ENCODE measurements around the gene OARD1.

The OARD1 gene

DNA sequence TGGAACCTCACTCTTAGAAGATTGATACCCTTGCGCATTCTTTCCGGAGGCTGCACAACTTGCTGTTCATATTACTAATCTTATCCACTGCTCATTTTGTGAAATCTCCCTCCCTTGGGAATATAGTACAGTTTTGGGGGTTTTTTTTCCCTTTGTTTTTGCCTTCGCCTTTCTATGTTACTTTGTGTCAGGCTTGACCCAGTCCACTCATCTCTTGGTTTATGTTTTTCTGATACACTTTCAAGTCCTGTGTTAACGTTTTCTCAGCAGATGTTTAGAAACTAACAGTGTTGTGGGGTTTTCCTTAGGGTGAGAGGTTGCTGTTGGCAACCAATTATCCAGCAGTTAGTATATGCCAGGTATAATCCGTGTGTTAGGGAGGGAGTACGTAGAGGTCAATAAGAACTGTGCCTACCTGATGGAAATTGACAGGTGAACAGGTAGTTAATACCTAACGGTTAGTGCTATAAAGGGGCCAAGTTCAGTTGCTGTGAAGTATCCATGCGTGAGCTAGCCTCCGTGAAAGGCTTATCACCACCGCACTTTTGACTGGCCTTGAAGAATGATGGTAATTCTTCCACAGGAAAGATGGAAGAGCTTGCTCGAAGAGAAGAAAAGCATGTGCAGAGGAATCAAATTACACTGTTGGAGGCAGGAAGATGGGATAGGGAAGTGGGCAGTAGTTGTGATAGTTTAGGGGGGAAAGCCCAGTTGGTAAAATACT, 2.0 kb upstream of the OARD1 start:
- no peak for FAIRE-seq

DNA sequence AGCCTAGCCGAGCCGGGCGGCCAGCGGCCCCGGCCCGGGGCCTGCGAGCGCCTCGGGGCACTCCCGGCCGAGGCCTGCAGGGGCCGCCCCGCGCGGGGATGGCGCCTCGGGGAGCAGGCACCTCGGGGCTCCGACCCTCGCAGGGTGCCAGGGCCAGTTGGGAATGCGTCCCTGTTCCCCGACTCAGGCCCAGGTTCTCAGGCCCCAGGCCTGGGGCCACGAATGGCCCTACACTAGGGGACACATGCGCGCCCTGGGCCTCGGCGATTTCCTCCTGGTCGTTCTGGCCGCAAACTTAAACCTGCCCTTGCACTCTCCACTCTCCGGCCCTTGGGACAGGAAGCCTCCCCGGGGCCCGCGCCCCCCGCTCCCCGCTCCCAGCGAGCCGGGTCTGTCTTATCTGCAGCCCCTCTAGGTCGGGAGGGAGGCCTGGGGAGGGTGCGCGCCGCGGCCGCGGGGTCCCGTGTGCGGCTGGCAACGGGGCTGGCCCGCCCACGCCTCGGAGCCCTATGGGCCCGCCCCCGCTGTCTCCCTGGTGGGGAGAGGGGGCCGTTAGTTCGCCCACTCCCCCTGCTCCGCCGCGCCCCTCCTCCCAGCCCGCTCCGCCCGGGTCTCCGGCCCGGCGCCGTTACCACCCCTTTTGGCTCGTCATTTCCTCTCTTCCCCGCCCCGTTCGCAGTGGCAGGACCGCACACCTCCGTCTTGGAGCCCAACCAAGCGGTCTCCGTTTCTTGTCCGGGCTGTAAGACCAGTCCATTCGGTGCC, 1.2 kb upstream of the OARD1 start:
- no peak for FAIRE-seq

GRCh38 chr6:41072836-41073202, 663 bp upstream of the OARD1 start, which contains the start of gene NFYA:
NFYA (plus strand) TSS chr6:41072974; CDS start chr6:41079090, 6,116 bp downstream.
- FAIRE-seq, result no peak

- peak; percentile 9 for FAIRE-seq
Measured at GRCh38 chr6:41071501-41071922, 644 bp downstream of the OARD1 start.

GRCh38 chr6:41066867-41067304, 5.3 kb downstream of the OARD1 start:
- peak; percentile 94 for FAIRE-seq

DNA sequence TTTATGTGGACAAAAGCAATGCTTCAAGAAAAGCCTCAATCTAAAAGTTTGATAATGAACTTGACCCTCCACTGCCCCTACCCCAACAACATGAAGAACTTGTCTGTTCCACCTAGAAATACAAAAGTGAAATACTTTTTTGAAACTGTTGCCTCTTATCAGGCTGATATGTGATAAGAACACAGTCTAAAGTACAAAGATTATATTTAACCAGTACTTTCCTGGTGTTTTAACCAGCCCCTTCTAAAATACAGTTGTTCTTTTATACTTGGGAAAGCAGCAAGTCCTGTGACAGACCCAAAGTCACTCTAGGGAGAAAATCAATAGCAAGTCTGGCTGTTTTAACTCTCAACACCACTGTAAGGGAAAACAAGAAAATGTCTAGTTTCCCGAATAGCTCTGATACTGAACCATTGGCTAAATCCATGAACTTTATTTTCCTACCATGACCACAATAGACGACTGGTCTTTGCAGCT, 6.6 kb downstream of the OARD1 start:
- no peak for FAIRE-seq

DNA sequence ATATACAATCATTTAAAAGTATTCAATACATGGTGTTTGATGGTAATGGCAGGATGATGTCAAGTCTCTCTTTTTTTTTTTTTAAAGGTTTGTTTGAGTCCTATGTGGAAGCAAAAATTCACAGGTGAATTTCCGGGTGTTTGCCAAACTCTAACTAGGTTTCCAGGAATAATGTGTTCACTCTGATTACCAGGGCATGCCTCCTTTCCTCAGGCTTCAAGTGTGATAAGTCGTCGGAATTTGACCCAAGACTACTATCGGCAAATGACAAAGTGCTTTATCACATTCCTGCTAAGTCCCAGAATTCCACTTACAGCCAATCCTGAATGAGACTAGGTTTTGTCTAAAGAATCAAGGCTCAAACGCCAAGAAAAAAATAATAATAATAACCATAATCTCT, 7.3 kb downstream of the OARD1 start:
- no peak for FAIRE-seq

- no peak for FAIRE-seq
Measured at GRCh38 chr6:41063884-41064285, 8.3 kb downstream of the OARD1 start.

DNA sequence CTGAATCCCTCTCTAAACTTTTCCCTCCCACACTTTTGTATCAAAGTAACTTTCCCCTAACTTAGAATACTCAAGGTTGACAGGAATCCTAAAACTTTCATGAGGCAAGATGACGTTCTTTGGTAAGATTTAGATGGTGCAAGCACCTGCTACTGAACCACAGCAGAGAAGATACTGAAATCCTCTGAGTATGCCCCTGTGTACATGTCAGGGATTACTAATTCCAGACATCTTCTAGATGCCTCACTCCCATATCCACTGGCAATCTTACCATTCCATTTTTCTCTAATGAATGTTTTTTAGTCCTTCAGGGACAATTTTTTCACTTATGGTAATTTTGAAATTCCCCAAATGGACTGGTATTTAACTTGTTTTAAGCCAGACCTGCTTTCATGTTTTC, 10.1 kb downstream of the OARD1 start:
- FAIRE-seq, result no peak

DNA sequence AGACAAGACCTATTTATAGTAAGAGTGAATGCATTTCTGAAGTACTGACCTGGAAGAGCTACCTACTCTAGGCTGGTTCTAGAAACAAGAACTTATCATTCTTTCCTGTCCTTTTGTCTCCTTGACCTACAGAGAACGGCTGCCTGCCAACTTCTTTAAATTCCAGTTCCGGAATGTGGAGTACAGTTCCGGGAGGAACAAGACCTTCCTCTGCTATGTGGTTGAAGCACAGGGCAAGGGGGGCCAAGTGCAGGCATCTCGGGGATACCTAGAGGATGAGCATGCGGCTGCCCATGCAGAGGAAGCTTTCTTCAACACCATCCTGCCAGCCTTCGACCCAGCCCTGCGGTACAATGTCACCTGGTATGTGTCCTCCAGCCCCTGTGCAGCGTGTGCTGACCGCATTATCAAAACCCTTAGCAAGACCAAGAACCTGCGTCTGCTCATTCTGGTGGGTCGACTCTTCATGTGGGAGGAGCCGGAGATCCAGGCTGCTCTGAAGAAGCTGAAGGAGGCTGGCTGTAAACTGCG, 10.9 kb downstream of the OARD1 start:
- FAIRE-seq, result no peak

DNA sequence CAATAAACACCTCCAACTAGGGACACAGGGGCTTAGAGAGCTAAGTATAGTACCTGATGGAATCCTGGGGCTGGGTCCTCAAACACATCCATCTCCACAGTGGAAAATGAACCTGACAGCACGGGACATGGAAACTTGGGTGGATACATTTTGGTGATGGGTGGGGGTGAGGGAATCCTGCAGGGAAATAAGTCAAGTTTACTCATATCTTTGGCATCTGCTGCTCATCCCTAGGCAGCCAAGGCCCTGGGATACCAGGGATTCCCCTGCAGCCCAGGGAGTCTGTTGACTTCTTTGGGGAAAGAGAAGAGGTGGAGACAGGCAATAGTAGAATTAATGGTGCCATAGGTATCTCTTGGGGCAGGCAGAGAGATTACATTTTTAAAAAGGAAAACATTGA, 12.6 kb downstream of the OARD1 start:
- no peak for FAIRE-seq

- no peak for FAIRE-seq
Measured at GRCh38 chr6:41058783-41059181, 13.4 kb downstream of the OARD1 start.

- no peak for FAIRE-seq
Measured at GRCh38 chr6:41056768-41057490, 15.2 kb downstream of the OARD1 start.

DNA sequence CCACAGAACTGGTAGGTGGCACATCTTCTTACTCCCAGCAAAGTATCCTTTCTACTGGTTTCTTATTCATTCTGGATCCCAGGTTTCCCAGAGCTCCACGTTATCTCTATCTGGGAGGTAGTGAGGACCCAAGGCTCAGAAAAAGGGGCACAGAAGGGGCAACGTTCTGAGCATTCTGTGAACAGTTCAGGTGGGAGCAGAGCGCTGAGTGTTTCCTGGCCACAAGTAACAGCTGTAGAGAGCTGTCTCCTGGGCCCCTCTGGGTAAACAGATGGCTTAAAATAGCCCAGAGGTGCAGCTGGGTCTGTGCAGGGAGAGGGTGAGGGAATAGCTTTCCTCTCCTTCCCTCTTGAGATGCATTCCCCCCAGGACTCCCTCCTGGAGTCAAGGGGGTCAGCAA, 17.0 kb downstream of the OARD1 start:
- peak; percentile 33 for FAIRE-seq

DNA sequence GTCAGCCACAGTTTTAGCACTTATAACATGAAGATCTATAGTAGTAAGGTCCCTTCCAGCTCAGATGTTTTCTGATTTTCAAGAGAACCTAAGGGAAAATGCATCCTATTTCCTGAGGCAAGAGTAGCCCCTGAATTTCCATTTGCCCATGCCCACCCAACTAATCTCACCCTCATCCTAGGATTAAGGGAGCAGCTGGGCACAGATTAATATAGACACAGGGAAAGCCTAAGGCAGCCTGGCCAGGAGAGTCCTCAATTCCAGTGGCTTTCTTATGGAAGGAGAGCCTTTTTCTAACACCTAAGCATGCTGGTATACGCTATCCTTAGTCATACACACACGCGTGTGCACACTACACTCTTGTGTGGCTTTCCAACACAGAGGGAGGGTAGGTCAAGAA, 17.6 kb downstream of the OARD1 start:
- no peak for FAIRE-seq

DNA sequence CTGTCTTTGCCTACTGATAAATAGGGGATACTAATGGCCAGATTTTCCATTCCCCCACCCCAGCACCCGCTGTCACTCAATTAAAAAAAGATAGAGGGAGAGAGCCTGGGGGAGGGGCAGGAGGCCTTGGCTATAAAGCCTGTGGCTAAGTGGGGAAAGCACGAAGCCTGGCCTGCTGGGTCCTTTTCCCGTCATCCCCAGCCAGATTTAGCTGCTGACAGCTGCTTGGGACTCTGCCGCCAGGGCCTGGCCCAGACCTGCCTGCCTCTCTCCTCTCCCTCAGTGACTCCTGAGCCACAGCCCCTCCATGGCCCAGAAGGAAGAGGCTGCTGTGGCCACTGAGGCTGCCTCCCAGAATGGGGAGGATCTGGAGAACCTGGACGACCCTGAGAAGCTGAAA, 19.1 kb downstream of the OARD1 start, which contains the start of gene APOBEC2:
Gene APOBEC2, plus strand, starts transcription at position 162 of the 400 bp plus-strand sequence. Its CDS starts 146 bp downstream, at position 308.
- FAIRE-seq, result no peak

- FAIRE-seq, result no peak
Measured at GRCh38 chr6:41051873-41052272, 20.3 kb downstream of the OARD1 start.

DNA sequence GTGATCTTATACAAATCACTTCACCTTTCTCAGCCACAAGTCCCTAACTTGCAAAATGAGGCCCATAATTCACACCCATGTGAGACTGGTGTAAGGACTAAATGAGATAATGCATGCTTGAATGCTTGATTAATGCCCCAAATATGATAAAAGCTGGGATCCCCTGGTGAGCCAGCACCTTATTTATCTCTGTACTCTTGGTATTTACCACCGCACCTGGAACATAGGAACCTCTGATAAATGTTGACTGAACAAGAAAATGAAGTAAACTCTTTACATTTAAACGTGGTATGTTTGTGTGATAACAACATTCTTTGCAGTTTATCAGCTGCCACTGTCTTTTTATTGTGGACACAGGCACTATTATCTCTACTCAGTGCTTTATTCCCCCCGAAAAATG, 21.6 kb downstream of the OARD1 start:
- no peak for FAIRE-seq

DNA sequence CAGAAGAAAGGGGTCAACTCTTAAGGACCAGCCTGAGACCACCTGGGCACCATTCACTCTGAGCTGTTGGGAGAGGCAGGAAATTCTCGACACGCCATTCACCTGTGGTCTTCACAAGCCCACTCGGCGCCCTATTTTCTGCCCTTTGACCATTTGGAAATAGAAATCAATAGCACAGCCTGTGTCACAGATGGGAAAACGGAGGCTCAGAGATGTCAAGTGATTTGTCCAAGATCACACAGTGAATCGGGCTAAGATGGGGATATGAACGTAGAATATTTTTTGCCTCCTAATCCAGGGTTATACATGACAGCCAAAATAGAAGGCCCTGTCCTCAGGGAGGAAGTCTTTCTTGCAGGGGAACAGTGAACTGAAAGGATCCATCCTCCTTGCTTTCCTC, 22.2 kb downstream of the OARD1 start:
- FAIRE-seq, result no peak

DNA sequence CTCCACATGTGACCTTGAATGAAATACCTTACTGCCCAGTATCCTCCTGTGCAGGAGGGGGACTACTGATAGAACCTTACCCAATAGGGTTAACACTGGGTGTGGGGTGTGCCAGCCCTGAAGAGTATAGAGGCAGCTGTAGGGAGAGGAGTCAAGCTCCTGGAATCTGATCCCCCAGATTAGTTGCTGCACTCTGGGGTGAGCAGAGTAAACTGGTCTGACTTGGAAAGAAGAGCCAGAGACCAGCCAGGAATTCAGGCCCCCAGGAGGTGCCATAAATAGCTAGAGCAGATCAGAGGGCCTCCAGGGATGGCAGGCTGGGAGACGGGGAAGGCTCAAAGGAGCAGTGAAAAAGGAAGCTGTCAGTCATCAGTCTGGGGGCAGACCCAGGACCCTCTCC, 22.6 kb downstream of the OARD1 start:
- no peak for FAIRE-seq

DNA sequence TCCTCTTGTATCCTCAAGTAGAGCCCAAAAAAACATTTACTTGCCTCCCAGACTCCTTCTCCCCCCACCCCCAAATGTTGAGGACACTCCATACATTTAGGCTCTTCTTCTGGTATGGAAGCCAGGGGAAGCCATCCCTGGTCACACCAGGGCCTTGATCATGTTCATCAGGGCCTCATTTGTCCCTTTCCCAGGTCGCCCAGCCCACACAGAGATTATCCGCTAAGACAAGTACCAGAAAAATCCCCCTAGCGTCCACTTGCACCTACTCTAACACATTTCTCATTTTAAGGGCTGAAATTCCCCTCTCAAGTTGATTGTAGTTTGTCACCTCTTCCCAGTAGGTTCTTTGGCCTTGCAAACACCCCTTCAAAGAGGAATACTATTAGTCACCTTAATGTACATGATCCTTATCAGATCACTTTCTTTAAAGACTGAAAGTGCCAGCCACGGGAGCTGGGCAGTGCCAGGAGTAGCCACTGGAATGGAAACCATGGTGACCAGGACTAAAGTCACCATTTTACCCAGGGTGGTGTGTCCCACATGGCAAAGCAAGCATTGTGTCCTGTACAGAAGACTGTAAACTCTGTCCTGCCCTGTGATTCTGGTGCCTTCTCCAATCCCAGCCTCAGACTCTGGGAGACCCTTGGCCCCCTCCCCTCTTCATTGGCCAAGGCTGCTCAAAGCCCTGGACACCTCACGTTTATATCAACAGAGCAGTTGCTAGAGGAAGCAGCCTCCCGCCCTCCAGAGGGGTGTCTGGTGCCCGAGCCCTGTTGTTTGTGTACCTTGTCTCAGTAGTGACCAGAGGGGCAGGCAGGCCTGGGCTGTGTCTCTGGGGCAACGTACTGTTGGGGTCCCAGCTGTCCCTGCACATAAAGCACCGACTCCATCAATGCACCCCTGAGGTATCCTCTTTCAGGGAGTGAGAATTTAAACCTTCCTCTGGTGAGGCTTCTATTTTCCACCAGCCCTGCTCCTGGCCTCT, 24.1 kb downstream of the OARD1 start:
- FAIRE-seq, result no peak

- no peak for FAIRE-seq
Measured at GRCh38 chr6:41047306-41047705, 24.9 kb downstream of the OARD1 start.
